NB4 (cell line): ENCODE measurements around the gene TXNRD2.

Source experiments
- CTCF ChIP-seq: IDR thresholded peaks from one replicate; pipeline ENCODE4 v1.5.1; 2012; ENCODE audit warnings: low read depth, low read length
- MAX ChIP-seq: IDR thresholded peaks from 2 replicates; pipeline ENCODE4 v1.6.1; 2011; ENCODE audit warnings: low read depth, low read length
- MYC ChIP-seq: IDR thresholded peaks from 2 replicates; pipeline ENCODE4 v1.6.1; 2011; ENCODE audit warnings: low read depth, low read length
- POLR2A ChIP-seq: IDR thresholded peaks from 2 replicates; pipeline ENCODE4 v1.6.1; 2011; ENCODE audit warnings: mild to moderate bottlenecking; ENCODE audit not compliant: insufficient read length; ENCODE audit errors: extremely low read depth

GRCh38 chr22:19984201-19984753 is 42.7 kb upstream of the TXNRD2 start:
- no peak for TF ChIP-seq MYC
- no peak for TF ChIP-seq CTCF
- TF ChIP-seq POLR2A, result no peak
- no peak for TF ChIP-seq MAX
